ENCODE measurements around the gene NKX6-2. TPM values are rescaled to one million over a fixed set of nuclear protein-coding genes. Genes with fewer than 3 reads are reported as not detected.

The NKX6-2 gene
- total and polyA plus RNA-seq, 2 of the 8 experiments (the other 6 are each of a cell fraction or from before 2014, with no cell fraction given), result 0.06 TPM; not detected in 1

DNA sequence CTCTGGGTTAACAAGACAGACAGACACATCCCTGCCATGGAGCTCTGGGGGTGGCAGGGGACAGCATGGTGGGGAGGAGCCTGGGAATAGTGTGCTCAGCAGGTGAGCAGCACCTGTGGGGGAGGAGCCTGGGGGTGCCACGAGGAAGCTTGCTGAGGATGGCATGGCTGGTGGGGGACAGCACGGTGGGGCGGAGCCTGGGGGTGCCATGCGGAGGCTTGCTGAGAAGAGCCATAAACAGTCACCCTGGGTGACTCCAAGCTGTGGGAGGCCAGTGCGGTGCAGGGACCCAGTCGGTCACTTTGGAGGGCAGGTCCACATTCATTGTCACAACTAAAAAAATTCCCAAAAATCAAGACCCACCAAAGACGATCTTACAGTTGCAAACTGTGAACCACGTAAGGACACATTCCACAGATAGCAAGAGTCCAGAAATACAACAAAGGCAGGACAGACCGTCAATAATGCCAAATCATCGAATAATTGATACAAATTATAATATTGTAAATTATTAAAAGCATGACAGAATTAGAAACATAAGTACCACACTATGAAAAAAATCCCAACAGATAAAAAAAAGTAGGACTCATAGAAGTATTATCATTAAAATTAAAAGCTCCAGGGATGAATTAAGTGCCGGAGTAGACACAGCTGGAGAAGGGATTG, 24.4 kb downstream of the NKX6-2 start:
- H4K91ac ChIP-seq (replicated peaks; ENCODE audit: insufficient read length, low read length), result no peak overlapping the region
- H3K23ac ChIP-seq (ENCODE audit: insufficient read length), result no peak overlapping the region
- H3K79me1 ChIP-seq (ENCODE audit: low read depth, low read length), result no peaks in the 10 kb centered on the region
- no peak overlapping the region for H3K56ac ChIP-seq (replicated peaks; ENCODE audit: insufficient read length, low read depth, low read length)
- no peak overlapping the region for H2AK5ac ChIP-seq (ENCODE audit: low read depth, low read length)
- TF ChIP-seq KDM1A (IDR thresholded peaks at IDR 0.05; ENCODE audit: borderline replicate concordance, low read length), result no peak
- TF ChIP-seq NRF1 (IDR thresholded peaks at IDR 0.05; ENCODE audit: low read depth, low read length), result no peak
- TF ChIP-seq SIN3A (conservative IDR thresholded peaks at IDR 0.05 in 1 of 2, IDR thresholded peaks at IDR 0.05 in 1 of 2; ENCODE audit: low read depth in 1 of 2, low read length in 2 of 2), result no peak
- TF ChIP-seq JUND (IDR thresholded peaks at IDR 0.05; ENCODE audit: low read length), result no peak
- TF ChIP-seq POLR2AphosphoS5 (IDR thresholded peaks at IDR 0.05; ENCODE audit: low read depth, low read length), result no peak
- TF ChIP-seq SRF (IDR thresholded peaks at IDR 0.05; ENCODE audit: low read depth, low read length), result no peak
- TF ChIP-seq BCL11A (IDR thresholded peaks at IDR 0.05; ENCODE audit: low read depth in 2 of 2, low read length in 2 of 2), result no peak
- no peak for TF ChIP-seq SAP30 (IDR thresholded peaks at IDR 0.05; ENCODE audit: insufficient read depth, insufficient replicate concordance, low read length)
- TF ChIP-seq KDM4A (IDR thresholded peaks at IDR 0.05; ENCODE audit: low read depth, low read length, severe bottlenecking), result no peak
- no peaks in the 10 kb centered on the region for H3K79me2 ChIP-seq (ENCODE audit: control insufficient read depth in 1 of 2, insufficient read depth in 2 of 2, low read length in 2 of 2)
- H4K20me1 ChIP-seq (replicated peaks in 1 of 2; ENCODE audit: control insufficient read depth in 1 of 2, insufficient read depth in 2 of 2, low read length in 2 of 2), result peaks cover 0 to 6% of the 10 kb centered on the region in 2 experiments
- H3K9me3 ChIP-seq (ENCODE audit: insufficient read depth in 2 of 2, low read depth in 1 of 2, low read length in 1 of 2), result peaks cover 8 to 14% of the 10 kb centered on the region in 2 experiments; a peak in 2 of 4 replicates
- POLR2A ChIA-PET (ENCODE audit: partially characterized antibody), result no interaction called here
- no peak overlapping the region for H3K14ac ChIP-seq (ENCODE audit: insufficient read length)
- FAIRE-seq, result no peak
- H3K27ac ChIP-seq (ENCODE audit: low read depth, low read length), result no peak overlapping the region
- H4K5ac ChIP-seq (ENCODE audit: insufficient read length, low read depth, low read length), result no peak overlapping the region
- H2BK12ac ChIP-seq (ENCODE audit: low read depth, low read length), result no peak overlapping the region
- no peaks in the 10 kb centered on the region; a peak in 1 of 7 replicates for H3K4me1 ChIP-seq (replicated peaks in 1 of 4; ENCODE audit: control insufficient read depth in 3 of 4, insufficient read depth in 4 of 4, low read length in 3 of 4)
- no peak overlapping the region for H2AFZ ChIP-seq (ENCODE audit: low read length)
- no peak overlapping the region for H3K9ac ChIP-seq (replicated peaks in 1 of 4; ENCODE audit: extremely low read depth in 1 of 4, low read depth in 3 of 4, low read length in 3 of 4)
- no peak overlapping the region for H3K4me3 ChIP-seq (ENCODE audit: extremely low read depth in 1 of 4, insufficient read depth in 2 of 4, low read depth in 3 of 4, low read length in 4 of 4)
- CTCF ChIA-PET (ENCODE audit: partially characterized antibody), result interaction anchor here (0.7 kb wide), 1 partner anchor 9 kb away, joined by 3 read pairs; no protein-coding TSS in a partner anchor
- 88% methylated on average over 11 of the region's 11 CpGs; no CpG with 5 or more reads in 1 of the 2 experiments for WGBS, 2 experiments (ENCODE audit: extremely low coverage in 1 of 2, insufficient coverage in 1 of 2, insufficient read length in 1 of 2, insufficient replicate concordance in 2 of 2, low coverage in 1 of 2, low lambda C conversion rate in 2 of 2, missing lambda C conversion rate in 1 of 2)
- no peak for DNase-seq (ENCODE audit: low read depth in 1 of 2, low spot score in 2 of 2)
- H2BK15ac ChIP-seq (ENCODE audit: low read length), result no peak overlapping the region
- H2BK20ac ChIP-seq (ENCODE audit: low read length), result no peak overlapping the region
- H3K4me2 ChIP-seq (ENCODE audit: insufficient read depth in 1 of 2, low read depth in 2 of 2, low read length in 2 of 2), result no peak overlapping the region
- H3K18ac ChIP-seq (ENCODE audit: extremely low read depth, low read length), result no peak overlapping the region
- no peak overlapping the region for H2BK5ac ChIP-seq (ENCODE audit: low read depth, low read length)
- H3K23me2 ChIP-seq (ENCODE audit: low read depth, low read length), result no peaks in the 10 kb centered on the region
- H3K4ac ChIP-seq (replicated peaks; ENCODE audit: insufficient read length, low read depth, low read length), result no peak overlapping the region
- no peak overlapping the region for H4K8ac ChIP-seq (ENCODE audit: extremely low read depth, insufficient read depth, low read length)
- no peak overlapping the region for H2BK120ac ChIP-seq (replicated peaks; ENCODE audit: low read depth, low read length)
- no peaks in the 10 kb centered on the region for H3K36me3 ChIP-seq (ENCODE audit: control insufficient read depth in 2 of 4, insufficient read depth in 4 of 4, low read length in 3 of 4)
- H3K27me3 ChIP-seq (replicated peaks in 1 of 4; ENCODE audit: control insufficient read depth in 3 of 4, extremely low read depth in 1 of 4, insufficient read depth in 3 of 4, low read length in 3 of 4), result no peaks in the 10 kb centered on the region

Measured in H1 (cell line).